HL-60 (cell line): Measurements from ENCODE around the gene SLC25A23.

ENCODE experiments used
- DNase-seq, 2 experiments: peaks; one replicate each; pipeline ENCODE4 v3.0.0-alpha.2; 2010 to 2020; ENCODE audit warnings: low read depth in 1 of 2, low spot score in 1 of 2
- H3K27ac ChIP-seq: fragments of 250-450 bp; sonication (Bioruptor Pico); replicated peaks from 2 replicates; pipeline ENCODE4 v1.5.1; 2020; ENCODE audit warnings: mild to moderate bottlenecking, moderate library complexity
- H3K27me3 ChIP-seq: fragments of 250-450 bp; sonication (Bioruptor Pico); 2 replicates; pipeline ENCODE4 v1.5.1; 2021; ENCODE audit warnings: mild to moderate bottlenecking, moderate library complexity; ENCODE audit not compliant: insufficient read depth, poor library complexity, severe bottlenecking
- H3K4me3 ChIP-seq: replicated peaks from 2 replicates; pipeline ENCODE4 v1.5.1; 2011; ENCODE audit warnings: mild to moderate bottlenecking, control low read depth, low read length; ENCODE audit not compliant: insufficient read depth
- CTCF ChIP-seq: IDR thresholded peaks from one replicate; pipeline ENCODE4 v1.5.1; 2011; ENCODE audit warnings: low read length, control low read depth, inconsistent platforms; ENCODE audit not compliant: insufficient read depth
- GABPA ChIP-seq: IDR thresholded peaks from 2 replicates; pipeline ENCODE4 v1.6.1; 2012; ENCODE audit warnings: low read depth
- POLR2AphosphoS5 ChIP-seq: IDR thresholded peaks from 2 replicates; pipeline ENCODE4 v1.6.1; 2012; ENCODE audit warnings: low read depth
- REST ChIP-seq: IDR thresholded peaks from 2 replicates; pipeline ENCODE4 v1.6.1; 2012; ENCODE audit warnings: low read depth; ENCODE audit not compliant: insufficient replicate concordance
- SPI1 ChIP-seq: IDR thresholded peaks from 2 replicates; pipeline ENCODE4 v1.6.1; 2012; ENCODE audit warnings: low read depth, mild to moderate bottlenecking, borderline replicate concordance

The SLC25A23 gene

DNA sequence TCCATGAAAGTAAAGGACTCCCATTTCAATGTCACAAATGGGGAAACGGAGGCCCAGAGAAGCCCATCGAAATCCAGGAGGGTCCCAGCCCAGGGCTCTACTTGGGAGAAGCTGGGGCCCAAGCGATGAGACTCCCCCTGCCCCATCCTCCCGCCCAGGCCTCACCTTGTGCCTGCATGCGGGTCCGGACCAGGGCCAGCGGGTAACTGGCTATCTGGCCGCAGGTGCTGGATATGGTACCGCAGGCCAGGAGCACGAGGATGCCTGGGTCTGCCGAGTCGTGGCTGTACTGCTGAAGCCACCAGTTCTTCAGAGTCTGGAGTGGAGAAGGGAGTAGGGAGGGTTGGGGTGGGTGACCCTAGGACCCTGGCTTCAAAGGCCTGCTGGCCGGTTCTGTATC is 15.6 kb downstream of the SLC25A23 start:
- TF ChIP-seq CTCF (no peak), POLR2AphosphoS5 (no peak), GABPA (no peak), SPI1 (no peak), REST (no peak)

DNA sequence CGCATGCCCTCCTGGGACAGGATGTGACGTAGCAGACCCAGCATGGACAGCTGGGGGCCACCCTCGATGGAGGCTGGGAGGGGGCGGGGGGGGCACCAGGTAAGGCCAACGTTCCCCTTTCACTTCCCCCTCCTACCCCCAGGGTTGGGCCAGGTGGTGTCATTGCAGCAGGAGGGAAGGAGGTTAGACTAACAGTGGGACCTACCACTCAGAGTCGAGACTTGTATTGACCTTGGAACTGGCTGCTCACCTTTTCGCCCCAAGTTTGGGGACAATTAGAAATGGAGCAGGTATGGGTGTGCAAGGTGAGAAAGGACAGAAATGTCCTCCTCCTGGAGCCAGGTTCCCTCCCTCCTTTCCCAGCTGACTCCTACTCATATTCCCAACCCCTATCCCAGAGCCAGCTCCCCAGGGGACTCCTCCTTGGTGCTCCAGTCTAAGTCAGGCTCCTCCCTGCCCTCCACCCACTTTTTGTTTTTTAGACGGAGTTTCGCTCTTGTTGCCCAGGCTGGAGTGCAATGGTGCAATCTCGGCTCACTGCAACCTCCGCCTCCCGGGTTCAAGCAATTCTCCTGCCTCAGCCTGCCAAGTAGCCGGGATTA is 17.4 kb downstream of the SLC25A23 start:
- no peak overlapping the region for H3K27ac ChIP-seq
- H3K4me3 ChIP-seq: no peak overlapping the region
- TF ChIP-seq GABPA (no peak), SPI1 (no peak), REST (no peak), CTCF (no peak)

More for the DNA sequence above, 15.6 kb downstream of the SLC25A23 start:
- H3K27me3 ChIP-seq: no peaks in the 10 kb centered on the region
- no peak for DNase-seq
- no peak overlapping the region for H3K27ac ChIP-seq
- no peak overlapping the region for H3K4me3 ChIP-seq

GRCh38 chr19:6440905-6441304 is 18.7 kb downstream of the SLC25A23 start:
- no peaks in the 10 kb centered on the region for H3K27me3 ChIP-seq
- no peak for DNase-seq
- no peak for TF ChIP-seq CTCF
- TF ChIP-seq REST: no peak
- no peak for TF ChIP-seq SPI1
- no peak for TF ChIP-seq GABPA
- TF ChIP-seq POLR2AphosphoS5: no peak
- no peak overlapping the region for H3K4me3 ChIP-seq
- H3K27ac ChIP-seq: no peak overlapping the region

More for the DNA sequence above, 17.4 kb downstream of the SLC25A23 start:
- no peaks in the 10 kb centered on the region for H3K27me3 ChIP-seq
- DNase-seq: no peak
